ENCODE data around the gene CRADD.
"Not testable (repeated sequence)": the region's sequence is repeated elsewhere in the genome, so short reads cannot be mapped to it uniquely, and the experiment has no call there.

CRADD gene

DNA sequence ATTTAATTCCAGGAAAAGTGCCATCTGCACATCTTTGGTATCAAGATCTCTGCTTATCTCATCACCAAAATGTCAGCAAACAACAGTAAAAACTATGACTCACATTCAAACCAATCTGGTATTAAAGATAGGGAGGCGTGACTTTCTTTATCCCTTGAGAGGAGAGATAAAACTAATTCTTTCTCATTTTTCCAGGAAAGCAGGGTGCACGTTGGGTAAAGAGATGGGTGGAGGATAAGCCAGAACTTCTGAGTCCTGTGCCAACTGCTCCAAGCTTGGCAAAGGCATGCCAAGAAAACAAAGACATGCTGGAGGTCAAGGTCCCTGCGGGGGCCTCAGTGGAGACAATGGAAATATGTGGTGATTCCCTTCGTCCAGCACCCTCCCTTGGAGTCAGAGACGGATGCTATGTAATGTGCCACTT is 245.4 kb downstream of the CRADD start:
- in situ Hi-C loops (cut with MboI; ENCODE audit: low sequenced_read_pairs) = no loop called here

DNA sequence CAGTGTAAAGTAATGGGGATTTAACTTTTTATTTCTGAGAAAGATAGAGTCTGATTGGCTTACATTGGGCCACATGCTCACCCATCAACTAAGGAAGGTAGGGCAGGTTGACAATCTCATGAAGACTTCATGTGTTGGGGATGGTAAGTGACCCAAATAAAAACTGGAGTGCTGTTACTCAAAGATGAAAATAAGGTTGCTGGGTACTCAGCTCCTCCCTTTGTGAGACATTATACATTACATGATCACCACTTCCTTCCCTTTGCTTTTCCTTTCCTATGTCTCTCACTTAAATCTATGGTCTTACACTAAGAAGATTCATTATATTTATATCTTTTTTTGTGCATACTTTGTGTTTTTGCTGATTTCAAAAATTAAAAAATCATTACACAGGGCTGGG is 247.2 kb downstream of the CRADD start:
- in situ Hi-C loops (cut with MboI; ENCODE audit: low sequenced_read_pairs) = no loop called here

DNA sequence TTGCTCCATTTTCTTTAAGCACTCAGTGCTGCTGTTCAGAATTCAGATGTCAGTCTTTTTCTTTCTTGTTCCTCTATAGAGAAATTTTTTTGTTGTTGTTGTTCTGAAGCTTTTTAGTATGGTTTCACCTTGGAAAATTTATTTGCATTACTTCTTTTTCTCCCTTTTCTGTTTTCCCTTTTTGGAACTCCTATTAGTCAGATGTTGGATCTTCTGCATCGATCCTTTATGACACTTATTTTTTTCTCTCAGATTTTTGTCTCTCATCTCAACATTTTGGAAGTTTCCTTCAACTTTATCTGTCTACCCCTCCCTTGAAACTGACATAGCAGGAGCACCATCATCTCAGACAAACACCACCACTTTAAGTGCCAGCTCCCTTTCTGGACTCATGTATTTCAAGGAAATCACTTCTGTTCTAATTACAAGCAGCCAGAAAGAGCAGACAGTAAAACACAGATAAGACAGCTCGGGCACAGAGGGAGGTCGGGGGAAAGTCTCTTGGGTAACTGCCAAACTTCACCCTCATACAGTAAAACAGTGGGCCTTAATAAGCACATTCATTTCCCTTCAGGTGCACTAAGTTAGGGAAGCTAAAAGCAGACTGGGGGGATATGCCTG is 248.5 kb downstream of the CRADD start:
- in situ Hi-C loops (cut with MboI; ENCODE audit: low sequenced_read_pairs) = no loop called here

DNA sequence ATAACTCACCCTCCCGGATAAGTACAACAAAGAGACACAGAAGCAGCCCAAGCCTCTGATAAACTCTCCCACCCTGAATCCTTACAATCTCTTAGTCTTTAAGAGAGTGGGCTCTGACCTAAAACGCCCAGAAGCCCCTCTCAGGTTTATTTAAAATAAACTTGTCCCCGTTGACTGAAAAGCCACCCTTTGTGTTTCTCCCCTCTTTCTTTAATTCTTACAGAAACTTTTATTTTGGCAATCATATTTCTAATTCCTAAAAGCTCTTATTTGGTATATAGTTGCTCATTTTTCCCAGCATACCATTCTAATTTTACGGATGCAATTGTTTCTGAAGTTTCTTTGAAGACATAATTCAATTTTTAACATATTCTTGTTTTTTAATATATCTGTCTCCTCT is 249.1 kb downstream of the CRADD start:
- in situ Hi-C loops (cut with MboI; ENCODE audit: low sequenced_read_pairs) = no loop called here

DNA sequence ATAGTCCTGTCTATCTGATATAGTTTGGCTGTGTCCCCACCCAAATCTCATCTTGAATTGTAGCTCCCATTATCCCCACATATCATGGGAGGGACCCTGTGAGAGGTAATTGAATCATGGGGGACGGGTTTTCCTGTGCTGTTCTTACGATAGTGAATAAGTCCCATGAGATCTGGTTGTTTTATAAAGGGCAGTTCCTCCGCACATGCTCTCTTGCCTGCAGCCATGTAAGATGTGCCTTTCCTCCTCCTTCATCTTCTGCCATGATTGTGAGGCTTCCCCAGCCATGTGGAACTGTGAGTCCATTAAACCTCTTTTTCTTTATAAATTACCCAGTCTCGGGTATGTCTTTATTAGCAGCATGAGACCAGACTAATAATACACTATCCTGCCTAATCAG is 251.9 kb downstream of the CRADD start:
- in situ Hi-C loops (cut with MboI; ENCODE audit: low sequenced_read_pairs) = not testable (repeated sequence)

DNA sequence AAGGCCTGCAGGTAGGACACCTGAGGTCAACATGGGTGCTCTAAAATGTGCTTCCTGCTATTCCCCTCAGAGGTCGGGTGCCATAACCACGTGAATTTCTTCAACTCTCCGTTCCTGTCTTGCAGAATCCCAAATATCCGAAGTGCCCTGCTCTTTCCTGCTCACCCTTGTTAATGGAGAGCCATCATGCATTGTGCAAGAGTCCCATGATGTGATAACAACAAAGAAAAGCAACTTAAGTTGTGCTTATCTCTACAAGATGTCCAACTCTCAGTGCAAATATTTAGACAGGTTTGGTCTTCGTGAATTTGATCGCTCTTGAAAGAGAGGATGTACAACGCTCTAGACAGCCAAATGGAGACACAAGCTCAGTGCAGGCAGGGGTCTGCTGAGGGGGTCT is 260.6 kb downstream of the CRADD start:
- in situ Hi-C loops (cut with MboI; ENCODE audit: low sequenced_read_pairs) = no loop called here

DNA sequence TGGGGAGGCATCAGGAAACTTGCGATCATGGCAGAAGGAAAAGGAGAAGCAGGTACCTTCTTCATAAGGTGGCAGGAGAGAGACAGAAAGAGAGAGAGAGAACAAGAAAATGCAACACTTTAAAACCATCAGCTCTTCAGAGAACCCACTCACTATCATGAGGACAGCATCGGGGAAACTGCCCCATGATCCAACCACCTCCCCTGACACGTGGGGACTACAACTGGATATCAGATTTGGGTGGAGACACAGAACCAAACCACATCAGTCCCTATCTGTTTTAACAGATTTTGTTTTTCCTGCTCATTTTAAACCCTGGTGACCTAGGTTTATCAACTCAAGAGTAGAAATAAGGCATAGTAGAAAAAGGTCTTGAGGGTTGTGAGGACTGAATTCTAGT is 261.1 kb downstream of the CRADD start:
- in situ Hi-C loops (cut with MboI; ENCODE audit: low sequenced_read_pairs) = no loop called here

DNA sequence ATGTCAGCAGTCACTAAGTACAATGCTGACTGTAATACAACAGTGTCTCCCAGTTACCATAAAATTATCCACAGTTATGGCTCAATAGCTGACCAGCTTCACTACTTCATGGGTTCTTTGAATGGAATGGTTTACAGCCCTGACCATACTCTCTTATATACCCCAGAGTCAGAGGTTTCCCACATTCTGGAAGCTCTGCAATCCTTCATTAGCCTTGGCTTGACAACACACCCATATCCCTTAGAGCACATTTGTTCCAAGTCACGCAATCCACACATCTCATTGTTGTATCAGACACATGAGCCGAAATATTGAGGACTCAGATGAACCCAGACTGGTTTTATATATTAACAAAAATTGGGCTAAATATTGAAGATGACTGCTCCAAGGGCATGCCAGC is 261.8 kb downstream of the CRADD start:
- in situ Hi-C loops (cut with MboI; ENCODE audit: low sequenced_read_pairs) = no loop called here

DNA sequence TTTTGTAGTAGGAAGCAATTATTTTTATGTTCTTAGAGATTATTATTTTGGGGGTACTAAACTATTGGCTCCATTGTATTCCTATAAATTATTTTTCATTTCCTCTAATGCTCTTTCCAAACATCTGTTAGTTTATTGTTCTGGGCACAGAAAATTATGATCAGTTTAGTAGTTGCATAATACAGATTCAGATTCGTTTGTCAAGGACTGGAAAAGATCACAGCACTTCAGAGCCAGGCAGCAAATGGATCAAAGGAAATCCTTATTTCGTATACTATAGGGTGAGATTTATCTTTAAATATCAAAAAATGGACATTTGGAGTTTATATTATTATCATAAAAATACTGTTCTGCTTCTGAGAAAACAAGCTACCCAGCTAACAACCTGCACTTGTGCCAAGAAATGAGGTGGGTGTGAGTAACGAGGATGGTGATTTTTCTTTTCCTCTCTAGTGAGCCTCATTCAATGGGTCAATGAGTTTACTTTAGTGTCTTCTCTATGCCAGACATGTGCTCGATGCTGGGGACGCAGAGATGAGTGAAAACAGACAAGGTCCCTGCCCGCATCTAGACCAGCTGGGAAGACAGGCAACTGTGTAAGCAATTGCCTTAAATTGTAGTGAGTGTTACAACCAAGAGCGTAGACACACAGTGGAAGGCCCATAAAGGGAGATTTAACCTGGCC is 262.6 kb downstream of the CRADD start:
- in situ Hi-C loops (cut with MboI; ENCODE audit: low sequenced_read_pairs) = no loop called here

DNA sequence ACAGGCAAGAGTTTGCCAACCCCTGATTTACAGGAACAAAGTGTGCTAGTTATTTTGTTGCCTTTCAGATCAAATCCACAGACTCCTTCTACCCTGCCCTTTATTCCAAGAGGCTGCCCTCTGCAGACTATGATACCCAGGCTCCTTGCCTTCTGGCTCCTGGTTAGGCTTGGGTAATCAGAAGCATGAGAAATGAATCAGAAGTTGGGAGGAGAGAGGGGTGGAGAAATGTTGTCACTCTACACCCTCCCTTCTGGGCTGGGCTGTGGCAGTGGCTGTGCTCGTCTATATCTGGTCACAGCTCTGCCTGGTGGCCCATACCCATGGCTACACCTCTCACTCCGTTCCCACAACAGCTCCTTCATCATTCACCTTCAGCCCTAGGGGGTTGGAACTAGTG is 266.6 kb downstream of the CRADD start:
- in situ Hi-C loops (cut with MboI; ENCODE audit: low sequenced_read_pairs) = no loop called here

DNA sequence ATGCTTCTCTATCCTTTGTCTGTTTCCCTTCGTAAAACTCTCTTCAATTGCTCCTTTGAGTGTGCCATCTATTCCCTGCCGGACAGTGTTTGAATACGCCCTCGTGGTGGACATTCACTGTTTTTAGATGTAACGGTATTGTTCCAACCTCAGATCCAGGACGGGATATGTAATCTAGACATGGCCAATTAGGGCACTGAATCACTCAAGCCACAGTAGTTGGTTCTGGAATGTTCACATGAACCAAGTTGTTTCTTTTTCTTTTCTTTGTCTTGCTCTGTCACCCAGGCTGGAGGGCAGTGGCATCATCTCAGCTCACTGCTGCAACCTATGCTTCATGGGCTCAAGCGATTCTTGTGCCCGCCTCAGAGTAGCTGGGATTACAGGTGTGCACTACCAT is 267.0 kb downstream of the CRADD start:
- in situ Hi-C loops (cut with MboI; ENCODE audit: low sequenced_read_pairs) = no loop called here
